Osteoblast (primary cell): Measurements from ENCODE around the gene CACNA2D3. TPM values are rescaled to one million over a fixed set of nuclear protein-coding genes. Genes with fewer than 3 reads are reported as not detected.

Source experiments
- DNase-seq: peaks from one replicate; pipeline ENCODE4 v3.0.0; 2011; ENCODE audit warnings: low spot score, mixed read lengths; ENCODE audit not compliant: insufficient read length; ENCODE audit errors: missing footprints
- H2AFZ ChIP-seq: 2 replicates; pipeline ENCODE4 v1.6.0; 2011; ENCODE audit warnings: mild to moderate bottlenecking, low read length
- H3K27ac ChIP-seq: 2 replicates; pipeline ENCODE4 v1.5.1; 2011; ENCODE audit warnings: mild to moderate bottlenecking, low read depth, low read length, moderate library complexity
- H3K27me3 ChIP-seq: 2 replicates; pipeline ENCODE4 v1.6.0; 2012; ENCODE audit warnings: mild to moderate bottlenecking, control low read depth, inconsistent platforms, low read length, moderate library complexity; ENCODE audit not compliant: insufficient read depth
- H3K36me3 ChIP-seq: 2 replicates; pipeline ENCODE4 v1.5.1; 2011; ENCODE audit warnings: mild to moderate bottlenecking, low read length, control low read depth, moderate library complexity; ENCODE audit not compliant: insufficient read depth
- H3K4me1 ChIP-seq: 2 replicates; pipeline ENCODE4 v1.5.1; 2011; ENCODE audit warnings: mild to moderate bottlenecking, low read length, control low read depth, moderate library complexity; ENCODE audit not compliant: insufficient read depth
- H3K4me2 ChIP-seq: 2 replicates; pipeline ENCODE4 v1.6.0; 2011; ENCODE audit warnings: mild to moderate bottlenecking, low read length; ENCODE audit not compliant: insufficient read depth
- H3K4me3 ChIP-seq: fragments of 200-600 bp; sonication (generic); 3 replicates; pipeline ENCODE4 v1.5.1; 2012; ENCODE audit warnings: mild to moderate bottlenecking, low read length, inconsistent platforms; ENCODE audit not compliant: insufficient read depth
- H3K79me2 ChIP-seq: 2 replicates; pipeline ENCODE4 v1.6.0; 2012; ENCODE audit warnings: mild to moderate bottlenecking, low read length, control low read depth, inconsistent platforms; ENCODE audit not compliant: insufficient read depth
- H3K9me3 ChIP-seq: 2 replicates; pipeline ENCODE4 v1.5.1; 2011; ENCODE audit warnings: low read depth, low read length, control low read depth
- H4K20me1 ChIP-seq: 2 replicates; pipeline ENCODE4 v1.6.0; 2012; ENCODE audit warnings: mild to moderate bottlenecking, low read length, control low read depth; ENCODE audit not compliant: insufficient read depth
- CTCF ChIP-seq: IDR thresholded peaks from 2 replicates; pipeline ENCODE4 v1.5.1; 2011; ENCODE audit warnings: mild to moderate bottlenecking, low read depth, low read length, moderate library complexity; ENCODE audit errors: extremely low read depth
- total RNA-seq: library from RNA; depleted of rRNA; stranded (reverse); fragments of >200 nt; gene quantifications from 2 replicates; pipeline ENCODE4 v1.2.3, GENCODE V29; 2012

The CACNA2D3 gene
- total RNA-seq, 1 donor: 0.36 TPM

- no peaks in the 10 kb centered on the region for H3K4me1 ChIP-seq
- no peak for DNase-seq
- no peak overlapping the region for H3K4me3 ChIP-seq
- no peaks in the 10 kb centered on the region for H3K27me3 ChIP-seq
- H2AFZ ChIP-seq: no peak overlapping the region
- H3K9me3 ChIP-seq: peaks cover 4% of the 10 kb centered on the region
- no peak overlapping the region for H3K4me2 ChIP-seq
- no peaks in the 10 kb centered on the region for H3K36me3 ChIP-seq
- TF ChIP-seq CTCF: no peak
- no peak overlapping the region for H3K27ac ChIP-seq
- no peaks in the 10 kb centered on the region for H3K79me2 ChIP-seq
- H4K20me1 ChIP-seq: no peaks in the 10 kb centered on the region
These were observed 395.1 kb downstream of the CACNA2D3 start for GRCh38 chr3:54517424-54517823.

GRCh38 chr3:54518011-54518675, 395.8 kb downstream of the CACNA2D3 start:
- Histone ChIP-seq H2AFZ (no peak overlapping the region), H3K4me3 (no peak overlapping the region), H3K27me3 (no peaks in the 10 kb centered on the region), H3K27ac (no peak overlapping the region), H3K4me1 (no peaks in the 10 kb centered on the region), H3K4me2 (no peak overlapping the region), H4K20me1 (no peaks in the 10 kb centered on the region), H3K36me3 (no peaks in the 10 kb centered on the region), H3K79me2 (no peaks in the 10 kb centered on the region), H3K9me3 (peaks cover 4% of the 10 kb centered on the region)
- no peak for TF ChIP-seq CTCF
- DNase-seq: no peak

GRCh38 chr3:54519493-54519892, 397.1 kb downstream of the CACNA2D3 start:
- no peaks in the 10 kb centered on the region for H4K20me1 ChIP-seq
- no peaks in the 10 kb centered on the region for H3K36me3 ChIP-seq
- no peaks in the 10 kb centered on the region for H3K79me2 ChIP-seq
- no peaks in the 10 kb centered on the region for H3K27me3 ChIP-seq
- no peak overlapping the region for H3K4me3 ChIP-seq
- no peak overlapping the region for H3K4me2 ChIP-seq
- no peak for DNase-seq
- H3K4me1 ChIP-seq: no peaks in the 10 kb centered on the region
- H3K27ac ChIP-seq: no peak overlapping the region
- no peak overlapping the region for H2AFZ ChIP-seq
- TF ChIP-seq CTCF: no peak
- H3K9me3 ChIP-seq: peaks cover 4% of the 10 kb centered on the region

GRCh38 chr3:54520060-54520459, 397.7 kb downstream of the CACNA2D3 start:
- TF ChIP-seq CTCF: no peak

More at GRCh38 chr3:54520060-54520459, 397.7 kb downstream of the CACNA2D3 start:
- Histone ChIP-seq H3K27me3 (no peaks in the 10 kb centered on the region), H3K4me1 (no peaks in the 10 kb centered on the region), H3K27ac (no peak overlapping the region), H2AFZ (no peak overlapping the region), H4K20me1 (no peaks in the 10 kb centered on the region), H3K4me3 (no peak overlapping the region), H3K79me2 (no peaks in the 10 kb centered on the region), H3K9me3 (peaks cover 4% of the 10 kb centered on the region), H3K4me2 (no peak overlapping the region), H3K36me3 (no peaks in the 10 kb centered on the region)
- no peak for DNase-seq
